ENCODE results near the gene MAN1A2.
"Not testable (repeated sequence)": the region's sequence is repeated elsewhere in the genome, so short reads cannot be mapped to it uniquely, and the experiment has no call there.

MAN1A2 gene

DNA sequence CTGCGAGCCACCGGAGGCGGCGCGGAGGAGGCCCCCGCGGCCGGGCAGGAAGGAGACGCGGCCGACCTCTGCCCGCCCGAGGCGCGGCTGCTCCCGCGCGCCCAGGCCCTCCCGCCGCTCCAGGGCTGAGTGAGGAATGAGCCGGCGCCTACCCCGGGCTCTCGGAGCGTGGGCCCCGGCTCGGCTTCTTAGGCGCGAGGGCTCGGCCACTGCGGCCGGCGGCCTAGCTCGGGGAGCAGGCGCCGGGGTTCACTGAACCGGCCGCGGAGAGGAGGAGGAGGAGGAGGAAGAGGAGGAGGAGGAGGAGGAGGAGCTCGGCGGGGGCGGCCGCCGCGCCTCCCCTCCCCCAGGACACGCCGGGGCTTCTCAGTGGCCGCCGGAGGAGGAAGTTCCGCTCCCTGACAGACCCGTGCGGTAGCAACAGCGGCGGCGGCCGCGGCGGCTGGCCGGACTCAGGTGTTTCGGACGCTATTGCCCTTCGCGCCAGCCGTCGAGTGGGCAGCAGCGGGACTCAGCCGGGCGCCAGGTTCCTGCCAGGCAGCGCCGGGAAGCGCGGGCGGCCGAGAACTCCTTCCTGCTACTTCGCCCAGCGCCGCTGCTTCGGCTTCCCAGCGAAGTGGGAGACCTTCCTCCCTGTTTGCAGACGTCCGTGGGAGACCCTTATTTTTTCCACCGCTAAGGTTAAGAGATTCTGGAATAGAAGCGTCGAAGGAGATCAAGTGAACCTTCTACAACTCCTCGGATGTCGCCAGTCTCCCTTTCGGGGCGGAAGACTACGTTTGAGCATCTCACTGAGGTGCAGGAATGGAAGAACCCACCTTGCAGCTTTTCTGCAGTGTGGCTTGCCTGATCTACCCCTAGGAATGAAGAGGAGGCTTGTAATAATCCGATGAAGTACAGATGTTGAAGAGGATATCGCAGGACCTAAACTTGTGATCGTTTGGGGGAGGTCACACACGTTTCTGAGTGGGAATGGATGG lies at the start of gene MAN1A2:
TSS of gene MAN1A2 (plus strand) at position 404 of the 980 bp plus-strand sequence. CDS start 735 bp downstream, outside the sequence.
- peak; percentile 84 for DNase-seq (ENCODE audit: low spot score)

DNA sequence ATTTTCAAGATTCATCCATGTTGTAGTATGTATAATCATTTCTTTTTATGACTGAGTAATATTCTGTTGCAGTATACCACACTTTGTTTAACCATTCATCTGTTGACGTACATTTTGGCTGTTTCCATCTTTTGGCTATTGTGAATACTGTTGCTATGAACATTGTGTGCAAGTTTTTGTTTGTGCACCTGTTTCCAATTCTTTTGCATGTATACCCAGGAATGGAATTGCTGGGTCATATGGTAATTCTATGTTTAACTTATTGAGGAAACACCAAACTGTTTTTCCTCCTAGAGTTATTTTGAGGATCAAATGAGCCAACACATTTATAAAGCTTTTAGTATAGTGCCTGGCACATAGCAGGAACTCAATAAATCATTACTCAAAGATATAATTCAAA lies 49.2 kb upstream of the MAN1A2 start:
- DNase-seq (ENCODE audit: low spot score), result no peak

DNA sequence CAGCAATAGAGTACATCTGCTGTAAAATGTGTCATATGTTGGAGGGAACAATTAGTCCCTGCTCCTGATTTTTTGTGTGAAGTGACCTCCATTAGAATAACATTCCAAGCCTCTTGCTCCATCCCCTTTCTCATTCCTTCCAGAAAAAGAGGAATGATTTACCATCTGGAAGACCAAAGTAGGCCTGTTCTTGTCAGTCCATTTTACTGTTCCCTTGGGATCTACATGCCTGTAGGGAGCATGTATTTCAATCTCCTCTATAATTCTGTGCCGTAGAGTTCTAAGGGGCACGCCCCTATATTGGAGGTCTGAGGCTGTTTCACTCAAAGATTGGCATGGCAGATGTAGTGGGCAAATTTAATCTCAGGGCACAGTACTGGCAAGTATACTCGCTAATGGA lies 48.8 kb upstream of the MAN1A2 start:
- DNase-seq (ENCODE audit: low spot score), result no peak

DNA sequence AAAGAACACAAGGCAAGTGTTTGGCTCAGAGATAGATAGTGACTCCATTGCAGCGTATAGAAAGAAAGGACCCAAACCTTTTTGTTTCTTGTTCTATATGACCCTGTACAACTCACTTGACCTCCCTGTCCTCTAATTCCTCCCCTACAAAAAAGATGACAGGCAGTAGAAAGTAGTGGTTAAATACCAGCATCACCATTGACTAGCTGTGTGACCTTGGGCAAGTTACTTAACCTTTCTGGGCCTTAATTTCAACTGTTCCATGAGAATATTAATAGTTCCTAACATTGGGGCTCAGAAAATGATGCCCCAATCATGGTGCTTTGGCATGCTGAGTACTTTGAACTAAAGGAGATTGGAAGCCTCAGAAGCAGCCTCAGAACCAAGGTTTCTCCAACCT lies 46.7 kb upstream of the MAN1A2 start:
- no peak for DNase-seq (ENCODE audit: low spot score)

DNA sequence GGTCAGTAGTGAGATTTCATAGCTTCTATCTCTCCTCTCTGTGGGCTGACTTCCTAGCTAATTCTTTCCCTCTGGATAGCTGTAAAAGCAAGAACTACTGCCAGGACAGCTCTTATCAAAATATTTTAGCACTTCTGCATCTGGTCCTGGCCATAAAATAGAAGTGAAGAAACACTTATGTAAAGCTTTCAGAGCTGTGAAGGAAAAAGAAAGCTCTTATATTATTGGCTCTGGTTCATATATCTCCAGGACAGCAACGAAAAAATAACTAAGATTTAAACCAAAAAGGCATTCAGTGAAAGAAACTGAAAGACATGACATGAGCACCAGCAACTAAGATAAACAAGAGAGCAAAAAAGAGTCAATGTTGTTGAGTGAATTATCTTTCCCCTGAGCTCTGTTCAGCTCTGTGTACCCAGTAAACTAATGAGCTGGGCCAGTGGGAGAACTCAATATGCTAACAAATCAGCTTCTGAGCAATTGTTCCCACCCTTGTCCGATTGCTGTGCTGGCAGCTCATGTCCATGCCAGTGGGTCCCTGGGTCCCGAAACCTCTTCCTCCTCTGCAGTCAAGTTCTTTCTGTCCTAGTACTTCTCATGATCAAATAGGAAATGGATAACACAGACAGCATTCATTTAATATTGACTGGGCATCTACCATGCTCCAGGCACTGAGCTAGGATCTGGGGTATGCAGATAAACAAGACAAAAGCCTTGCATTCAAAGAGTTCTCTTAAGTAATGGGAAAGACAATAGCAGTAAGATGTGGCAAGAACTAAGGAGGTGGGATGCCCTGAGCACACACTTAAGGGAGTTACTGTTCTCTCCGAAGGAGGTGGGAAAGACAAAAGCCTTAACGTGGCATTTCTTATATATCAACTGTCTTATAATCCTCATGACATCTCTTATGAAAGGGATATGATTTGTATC lies 45.3 kb upstream of the MAN1A2 start:
- DNase-seq (ENCODE audit: low spot score), result no peak

DNA sequence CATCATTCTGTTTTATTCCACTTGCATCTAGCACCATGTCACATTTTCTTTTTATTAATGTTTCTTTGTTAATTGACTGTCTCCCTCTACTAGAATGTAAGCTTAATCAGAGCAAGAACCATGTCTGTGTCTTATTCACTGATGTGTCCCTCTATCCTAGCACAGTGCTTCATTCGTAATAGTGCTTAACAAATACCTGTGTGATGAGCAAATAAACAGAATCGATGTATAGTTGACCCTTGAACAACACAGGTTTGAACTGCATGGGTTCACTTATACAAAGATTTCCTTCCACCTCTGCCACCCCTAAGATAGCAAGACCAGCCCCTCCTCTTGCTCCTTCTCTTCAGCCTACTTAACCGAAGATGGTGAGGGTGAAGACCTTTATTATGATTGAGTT lies 42.9 kb upstream of the MAN1A2 start:
- no peak for DNase-seq (ENCODE audit: low spot score)

DNA sequence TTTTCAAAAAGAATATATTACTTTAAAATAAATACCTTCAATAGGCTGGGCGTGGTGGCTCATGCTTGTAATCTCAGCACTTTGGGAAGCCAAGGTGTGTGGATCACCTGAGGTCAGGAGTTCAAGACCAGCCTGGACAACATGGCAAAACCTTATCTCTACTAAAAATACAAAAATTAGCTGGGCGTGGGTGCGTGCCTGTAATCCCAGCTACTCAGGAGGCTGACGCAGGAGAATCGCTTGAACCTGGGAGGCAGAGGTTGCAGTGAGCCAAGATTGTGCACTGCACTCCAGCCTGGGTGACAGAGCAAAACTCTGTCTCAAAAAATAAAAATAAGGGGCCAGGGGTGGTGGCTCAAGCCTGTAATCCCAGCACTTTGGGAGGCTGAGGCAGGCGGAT lies 41.2 kb upstream of the MAN1A2 start:
- DNase-seq (ENCODE audit: low spot score), result not testable (repeated sequence)

DNA sequence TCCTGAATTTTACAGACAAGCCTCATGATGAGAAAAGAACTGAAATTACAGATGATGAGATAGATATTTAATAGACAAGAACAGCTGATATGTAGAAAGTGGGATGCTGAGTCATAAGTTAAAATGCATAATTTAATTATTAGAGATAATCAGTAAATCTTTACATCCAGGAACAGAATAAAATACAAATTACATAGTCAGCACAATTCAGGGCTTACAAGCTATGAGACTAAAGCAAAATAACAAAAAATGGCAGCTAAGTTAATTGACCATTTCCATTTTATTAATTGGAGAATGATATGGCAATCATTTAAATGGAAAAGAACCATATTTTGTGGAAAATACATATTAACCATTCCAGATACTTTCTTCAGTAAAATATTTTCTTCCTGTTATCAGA lies 40.2 kb upstream of the MAN1A2 start:
- DNase-seq (ENCODE audit: low spot score), result no peak

DNA sequence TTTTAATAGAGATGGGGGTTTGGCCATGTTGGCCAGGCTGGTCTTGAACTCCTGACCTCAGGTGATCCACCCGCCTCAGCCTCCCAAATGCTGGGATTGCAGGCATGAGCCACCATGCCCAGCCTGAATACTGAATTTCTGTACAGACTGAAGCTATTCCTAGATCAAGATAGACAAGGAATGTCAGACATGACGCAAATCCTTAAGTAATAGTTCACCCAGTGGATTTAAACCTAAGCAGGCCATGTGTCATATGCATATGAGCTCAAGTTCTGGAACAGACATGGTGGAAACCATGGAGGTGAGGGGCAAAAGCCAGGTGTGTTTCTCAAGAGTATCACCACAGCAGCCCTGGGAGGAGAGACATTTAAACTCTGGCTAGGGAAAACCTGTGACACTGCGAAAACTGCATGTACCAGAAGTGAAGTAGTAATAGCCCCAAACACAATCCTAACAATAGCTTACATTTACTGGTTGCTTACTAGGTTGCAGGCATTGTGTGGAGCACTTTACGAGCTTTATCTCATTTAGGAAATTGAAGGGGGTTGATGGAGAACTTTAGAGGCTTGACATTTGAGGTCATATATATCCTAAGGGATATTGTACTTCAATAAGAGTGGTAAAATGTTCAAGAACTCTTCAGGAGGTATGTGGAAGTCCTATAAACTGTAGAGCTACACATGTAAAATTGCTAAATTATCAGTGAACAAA lies 31.7 kb upstream of the MAN1A2 start:
- DNase-seq (ENCODE audit: low spot score), result no peak

DNA sequence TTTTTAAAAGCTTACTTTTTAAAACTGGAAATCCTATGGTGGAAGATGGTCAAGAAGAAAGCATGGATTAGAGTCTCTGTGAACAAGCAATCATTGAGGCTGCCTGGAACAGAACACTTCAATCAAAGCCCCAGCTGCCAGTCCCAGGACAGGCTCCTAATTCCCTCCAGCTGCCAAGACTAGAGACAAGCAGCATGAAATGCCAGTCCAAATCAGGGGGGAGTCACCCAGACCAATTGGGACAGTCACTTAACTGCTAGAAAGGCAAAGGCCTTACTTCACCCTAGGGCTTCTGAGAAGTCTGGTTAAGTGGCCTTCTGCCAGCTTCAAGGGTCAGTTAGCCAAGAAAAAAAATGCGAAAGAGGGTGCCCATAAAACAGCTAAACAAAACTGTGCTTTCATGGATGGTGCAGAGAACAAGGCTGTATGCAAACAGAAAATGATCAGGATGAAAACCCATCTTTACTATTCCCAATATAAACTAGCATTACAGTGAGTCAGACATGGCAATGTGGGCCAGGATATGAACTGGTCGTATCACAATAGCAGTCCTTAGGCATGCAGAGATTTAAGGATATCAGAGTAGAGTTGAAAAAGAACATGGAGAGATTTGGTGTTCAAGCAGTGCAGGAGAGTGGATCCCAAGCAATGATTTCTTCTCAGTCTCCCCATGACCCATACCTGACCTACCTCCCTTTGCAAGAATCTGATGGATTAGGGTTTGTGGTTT lies 31.0 kb upstream of the MAN1A2 start:
- DNase-seq (ENCODE audit: low spot score), result no peak

DNA sequence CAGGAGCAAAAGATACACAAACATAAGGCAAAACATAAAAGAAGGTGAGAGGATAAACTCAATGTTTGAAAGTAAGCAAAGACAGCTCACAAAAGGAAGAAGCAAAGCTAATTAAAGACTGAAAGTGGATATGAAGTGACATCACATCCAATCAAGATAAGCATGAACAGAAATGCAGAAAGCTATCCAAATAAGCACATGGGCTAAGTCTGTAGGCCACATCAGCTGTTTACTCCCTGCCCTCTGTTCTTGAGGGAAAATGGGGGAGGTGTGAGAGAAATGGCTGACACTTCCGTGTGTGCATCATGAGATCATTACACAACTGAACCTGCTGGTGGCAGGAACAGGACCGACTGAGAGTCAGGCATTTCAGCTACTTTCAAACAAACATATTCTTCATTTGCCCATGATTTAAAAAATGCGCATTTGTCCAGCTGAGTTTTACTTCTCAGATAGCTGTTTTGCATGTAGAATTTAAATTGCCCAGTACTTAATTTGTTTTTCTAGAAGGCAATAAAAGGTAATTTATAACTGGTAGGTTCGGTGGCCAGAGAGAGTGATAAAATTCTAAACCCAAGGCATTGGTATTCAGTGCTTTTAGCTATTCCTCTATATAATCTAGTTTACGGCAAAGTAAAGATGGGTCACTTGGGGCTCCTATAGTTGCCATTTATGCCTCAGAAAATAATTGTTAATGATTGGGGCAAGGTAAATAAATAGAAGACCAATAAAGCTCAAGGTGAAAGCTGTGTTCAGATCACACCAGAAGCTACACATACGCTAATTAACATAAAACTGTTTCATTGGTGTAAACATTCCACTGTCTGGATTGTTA lies 27.2 kb upstream of the MAN1A2 start:
- DNase-seq (ENCODE audit: low spot score), result no peak

DNA sequence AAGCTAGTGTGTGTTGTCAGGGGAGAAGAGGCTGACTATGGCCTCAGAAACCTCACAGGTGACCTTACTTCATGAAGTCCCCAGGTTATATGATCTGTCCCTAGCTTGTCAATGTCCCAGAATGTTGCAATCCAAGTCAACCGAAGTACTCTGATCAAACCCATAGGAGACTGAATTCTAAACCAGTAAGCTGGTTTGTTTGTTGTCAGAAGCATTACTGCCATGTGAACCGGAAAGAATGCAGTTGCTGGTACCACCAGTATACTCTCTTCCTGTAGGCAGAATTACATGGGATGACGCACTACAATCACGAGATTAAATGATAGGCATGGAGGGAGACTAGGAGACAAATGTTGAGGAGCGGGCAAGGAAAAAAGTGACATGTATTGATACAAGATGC lies 26.1 kb upstream of the MAN1A2 start:
- DNase-seq (ENCODE audit: low spot score), result no peak

DNA sequence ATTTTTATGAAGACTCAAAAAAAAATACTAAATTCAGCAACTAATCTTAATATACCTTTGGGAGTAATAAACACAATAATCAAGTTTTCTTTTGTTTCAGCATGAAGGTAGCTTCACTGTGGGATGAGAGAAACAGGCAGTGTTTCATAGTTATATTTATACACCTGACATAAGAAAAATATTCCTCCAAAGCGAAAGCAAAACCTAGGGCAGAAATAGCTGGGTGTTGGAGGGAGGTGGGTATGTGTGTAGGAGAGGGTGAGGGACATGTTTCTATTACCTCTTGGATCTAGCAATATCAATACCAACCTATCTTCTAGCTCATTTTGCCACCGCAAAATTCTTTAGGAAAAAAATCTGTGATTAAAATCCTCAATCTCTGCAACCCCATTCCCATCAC lies 24.9 kb upstream of the MAN1A2 start:
- DNase-seq (ENCODE audit: low spot score), result no peak

DNA sequence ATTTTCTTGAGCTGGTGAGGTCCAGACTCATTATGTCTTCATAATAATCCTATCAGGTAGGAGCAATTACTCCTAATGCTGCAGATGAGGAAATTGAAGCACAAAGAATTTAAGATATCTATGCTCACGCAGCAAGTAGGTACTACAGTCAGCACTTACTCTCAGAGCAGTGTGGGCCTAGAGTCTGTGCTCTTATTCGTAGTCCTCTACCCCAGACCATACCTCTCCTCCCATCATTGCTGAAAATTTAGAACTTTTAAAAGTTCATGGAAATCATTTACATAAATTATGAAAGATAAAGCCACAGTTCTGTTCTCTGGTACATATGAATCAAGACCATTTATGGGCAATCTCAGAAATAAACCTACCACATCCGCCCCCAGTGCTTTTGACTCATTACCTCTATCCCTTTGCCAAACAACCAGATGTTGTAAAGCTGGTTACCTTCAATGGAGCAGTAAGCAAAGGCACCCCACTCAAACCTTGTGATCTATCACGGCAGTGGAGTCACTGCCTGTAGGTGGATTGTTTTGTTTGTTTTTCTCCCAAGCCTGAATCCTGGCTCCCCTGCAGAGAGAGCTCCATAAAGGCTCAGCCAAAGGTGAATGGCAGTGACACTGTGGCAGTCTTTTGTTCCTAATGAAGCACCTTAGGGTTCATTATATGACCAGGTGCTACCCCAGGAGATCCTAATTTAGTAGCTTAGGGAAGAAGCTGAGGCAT lies 20.9 kb upstream of the MAN1A2 start:
- no peak for DNase-seq (ENCODE audit: low spot score)

DNA sequence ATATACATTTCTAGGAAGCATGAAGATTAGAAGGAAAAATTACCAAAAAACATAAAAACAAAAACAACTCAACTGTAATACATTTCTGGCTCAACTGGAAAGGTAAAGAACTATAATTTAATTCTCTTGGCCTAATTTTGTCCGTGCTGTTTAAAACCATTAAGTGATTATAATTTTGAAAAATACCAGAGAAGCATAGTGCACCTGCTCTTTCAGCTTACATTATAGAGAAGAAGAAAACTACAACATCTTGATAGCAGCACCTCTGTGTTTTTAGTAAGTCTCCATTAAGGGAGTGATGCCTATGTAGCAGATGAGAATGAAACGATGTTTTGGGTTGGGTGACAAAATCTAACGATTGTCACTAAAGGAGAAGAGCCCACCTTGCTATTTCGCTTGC lies 19.3 kb upstream of the MAN1A2 start:
- DNase-seq (ENCODE audit: low spot score), result no peak

DNA sequence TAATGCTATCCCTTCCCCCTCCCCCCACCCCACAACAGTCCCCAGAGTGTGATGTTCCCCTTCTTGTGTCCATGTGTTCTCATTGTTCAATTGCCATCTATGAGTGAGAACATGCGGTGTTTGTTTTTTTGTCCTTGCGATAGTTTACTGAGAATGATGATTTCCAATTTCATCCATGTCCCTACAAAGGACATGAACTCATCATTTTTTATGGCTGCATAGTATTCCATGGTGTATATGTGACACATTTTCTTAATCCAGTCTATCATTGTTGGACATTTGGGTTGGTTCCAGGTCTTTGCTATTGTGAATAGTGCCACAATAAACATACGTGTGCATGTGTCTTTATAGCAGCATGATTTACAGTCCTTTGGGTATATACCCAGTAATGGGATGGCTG lies 14.6 kb upstream of the MAN1A2 start:
- DNase-seq (ENCODE audit: low spot score), result not testable (repeated sequence)

DNA sequence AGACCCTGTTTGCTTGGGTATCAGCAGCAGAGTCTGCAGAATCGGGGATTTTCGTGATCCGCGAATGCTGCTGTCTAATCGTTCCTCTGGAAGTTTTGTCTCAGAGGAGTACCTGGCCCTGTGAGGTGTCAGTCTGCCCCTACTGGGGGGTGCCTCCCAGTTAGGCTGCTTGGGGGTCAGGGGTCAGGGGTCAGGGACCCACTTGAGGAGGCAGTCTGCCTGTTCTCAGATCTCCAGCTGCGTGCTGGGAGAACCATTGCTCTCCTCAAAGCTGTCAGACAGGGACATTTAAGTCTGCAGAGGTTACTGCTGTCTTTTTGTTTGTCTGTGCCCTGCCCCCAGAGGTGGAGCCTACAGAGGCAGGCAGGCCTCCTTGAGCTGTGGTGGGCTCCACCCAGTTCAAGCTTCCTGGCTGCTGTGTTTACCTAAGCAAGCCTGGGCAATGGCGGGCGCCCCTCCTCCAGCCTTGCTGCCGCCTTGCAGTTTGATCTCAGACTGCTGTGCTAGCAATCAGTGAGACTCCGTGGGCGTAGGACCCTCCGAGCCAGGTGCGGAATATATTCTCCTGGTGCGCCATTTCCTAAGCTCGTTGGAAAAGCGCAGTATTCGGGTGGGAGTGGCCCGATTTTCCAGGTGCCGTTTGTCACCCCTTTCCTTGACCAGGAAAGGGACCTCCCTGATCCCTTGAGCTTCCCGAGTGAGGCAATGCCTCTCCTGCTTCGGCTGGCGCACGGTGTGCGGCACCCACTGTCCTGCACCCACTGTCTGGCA lies 9.2 kb upstream of the MAN1A2 start:
- not testable (repeated sequence) for DNase-seq (ENCODE audit: low spot score)

DNA sequence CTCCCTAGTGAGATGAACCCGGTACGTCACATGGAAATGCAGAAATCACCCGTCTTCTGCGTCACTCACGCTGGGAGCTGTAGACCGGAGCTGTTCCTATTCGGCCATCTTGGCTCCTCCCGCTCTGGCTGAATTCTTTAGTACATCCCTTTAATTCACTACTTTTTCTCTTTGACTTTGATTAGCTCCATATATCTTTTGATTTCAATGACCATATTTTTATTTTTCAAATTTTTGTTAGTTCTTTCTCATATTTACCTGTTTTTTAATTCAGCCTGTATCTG lies 8.7 kb upstream of the MAN1A2 start:
- not testable (repeated sequence) for DNase-seq (ENCODE audit: low spot score)

DNA sequence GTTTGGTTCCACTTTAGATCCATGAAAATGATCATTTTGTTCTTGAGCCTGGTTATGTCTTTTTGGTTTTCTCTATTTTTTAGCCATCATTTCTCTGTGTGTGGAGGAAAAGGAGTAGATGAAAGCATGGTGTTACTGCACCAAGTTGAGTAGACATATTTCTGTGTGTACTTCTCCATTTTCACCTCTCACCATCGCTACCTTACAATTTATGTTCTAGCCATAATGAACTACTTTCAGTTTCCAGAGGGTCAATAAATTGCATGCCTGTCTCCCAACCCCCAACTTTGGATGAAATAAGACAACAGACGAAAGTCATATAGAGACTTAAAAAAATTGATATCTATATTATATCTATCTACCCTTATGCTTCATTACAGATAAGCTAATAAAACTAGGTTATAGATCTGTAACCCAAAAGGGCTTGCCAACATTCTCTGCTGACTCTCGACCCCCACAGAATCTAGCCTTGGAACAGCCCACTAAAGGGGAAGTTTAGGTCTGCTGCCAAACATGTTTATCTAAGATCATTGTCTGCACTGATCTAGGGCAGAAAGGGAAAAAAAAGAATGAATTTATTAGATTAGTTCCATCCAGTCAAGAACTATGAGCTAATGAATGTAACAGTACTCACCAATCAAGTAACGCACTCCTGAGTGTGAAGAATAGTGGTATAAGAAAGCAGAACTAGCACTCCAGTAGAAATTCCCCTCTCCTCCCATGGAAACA lies 7.5 kb upstream of the MAN1A2 start:
- DNase-seq (ENCODE audit: low spot score), result no peak

Data from LoVo (cell line).